NCI-H1694 treated with DMSO at 0.1 percent for 48 hours (cell line): ENCODE measurements around the gene CSF2RB.

Source experiments
- DNase-seq: peaks from one replicate; lab custom pipeline; 2025; lab: John Stamatoyannopoulos, UW

Gene CSF2RB

GRCh38 chr22:36891646-36892045, 21.8 kb upstream of the CSF2RB start:
- DNase-seq = no peak

- DNase-seq = no peak
Measured at GRCh38 chr22:36892292-36892691, 21.1 kb upstream of the CSF2RB start.

- no peak for DNase-seq
Measured at GRCh38 chr22:36893262-36893661, 20.2 kb upstream of the CSF2RB start.

GRCh38 chr22:36894266-36894665, 19.2 kb upstream of the CSF2RB start:
- no peak for DNase-seq

- DNase-seq = no peak
Measured at GRCh38 chr22:36897611-36898010, 15.8 kb upstream of the CSF2RB start.

GRCh38 chr22:36898690-36899089, 14.7 kb upstream of the CSF2RB start:
- no peak for DNase-seq

- DNase-seq = no peak
Measured at GRCh38 chr22:36899498-36899897, 13.9 kb upstream of the CSF2RB start.

GRCh38 chr22:36900225-36900624, 13.2 kb upstream of the CSF2RB start:
- no peak for DNase-seq

GRCh38 chr22:36900880-36901279, 12.5 kb upstream of the CSF2RB start:
- no peak for DNase-seq

- DNase-seq = no peak
Measured at GRCh38 chr22:36901411-36902142, 11.9 kb upstream of the CSF2RB start.

- DNase-seq = no peak
Measured at GRCh38 chr22:36902143-36902926, 11.1 kb upstream of the CSF2RB start.

GRCh38 chr22:36904260-36904880, 9.1 kb upstream of the CSF2RB start:
- no peak for DNase-seq

- DNase-seq = no peak
Measured at GRCh38 chr22:36907253-36908195, 5.9 kb upstream of the CSF2RB start.

- no peak for DNase-seq
Measured at GRCh38 chr22:36910461-36910860, 3.0 kb upstream of the CSF2RB start.

- no peak for DNase-seq
Measured at GRCh38 chr22:36911887-36912661, 1.4 kb upstream of the CSF2RB start.

- DNase-seq = no peak
Measured at GRCh38 chr22:36912694-36913426, 568 bp upstream of the CSF2RB start.

- DNase-seq = no peak
Measured at GRCh38 chr22:36914390-36914752, 943 bp downstream of the CSF2RB start.

- DNase-seq = no peak
Measured at GRCh38 chr22:36916034-36916433, 2.6 kb downstream of the CSF2RB start.

- DNase-seq = no peak
Measured at GRCh38 chr22:36918586-36919284, 5.3 kb downstream of the CSF2RB start.
